A673 (cell line): ENCODE results near the gene FOXK1. TPM values are rescaled to one million over a fixed set of nuclear protein-coding genes. Genes with fewer than 3 reads are reported as not detected.

ENCODE experiments used
- BruUV-seq: library from RNA; stranded (reverse); fragments of 400-500 nt; replicated peaks from 2 replicates; lab custom pipeline; 2021; lab: Mats Ljungman, UMichigan
- CTCF ChIA-PET: fragments of 300-600 bp; sonication (Branson Sonifier 250); formaldehyde crosslinking; loops from one replicate; lab custom pipeline; 2022; ENCODE audit warnings: antibody characterized with exemption; lab: Charles Lee
- POLR2A ChIA-PET: fragments of 300-600 bp; sonication (Branson Sonifier 250); formaldehyde crosslinking; loops from one replicate; lab custom pipeline; 2022; ENCODE audit warnings: antibody characterized with exemption; ENCODE audit not compliant: low non-redundant PET; lab: Charles Lee
- DNase-seq: peaks from one replicate; pipeline ENCODE4 v3.0.0-alpha.2; 2015; ENCODE audit warnings: low spot score
- H3K27ac ChIP-seq: fragments of 200-600 bp; sonication (generic); 2 replicates; pipeline ENCODE4 v1.5.1; 2016; ENCODE audit warnings: mixed run types, low read depth, mild to moderate bottlenecking, mixed read lengths, antibody characterized with exemption, low read length; ENCODE audit not compliant: poor library complexity, severe bottlenecking
- H3K27me3 ChIP-seq: fragments of 200-600 bp; sonication (generic); replicated peaks from 2 replicates; pipeline ENCODE4 v1.6.1; 2017; ENCODE audit warnings: mixed run types, low read depth, mild to moderate bottlenecking, mixed read lengths, antibody characterized with exemption, low read length; ENCODE audit not compliant: insufficient read depth, poor library complexity
- H3K36me3 ChIP-seq: fragments of 200-600 bp; sonication (generic); 2 replicates; pipeline ENCODE4 v1.6.1; 2016; ENCODE audit warnings: mixed run types, mild to moderate bottlenecking, mixed read lengths, antibody characterized with exemption, low read length; ENCODE audit not compliant: insufficient read depth, poor library complexity, severe bottlenecking
- H3K4me1 ChIP-seq: fragments of 200-600 bp; sonication (generic); 2 replicates; pipeline ENCODE4 v1.6.1; 2017; ENCODE audit warnings: mixed run types, mild to moderate bottlenecking, mixed read lengths, antibody characterized with exemption, low read length; ENCODE audit not compliant: insufficient read depth, poor library complexity, severe bottlenecking
- H3K4me3 ChIP-seq: fragments of 200-600 bp; sonication (generic); 2 replicates; pipeline ENCODE4 v1.5.1; 2016; ENCODE audit warnings: low read depth, mixed run types, mild to moderate bottlenecking, mixed read lengths, low read length; ENCODE audit not compliant: poor library complexity, severe bottlenecking
- H3K9me3 ChIP-seq: fragments of 200-600 bp; sonication (generic); 2 replicates; pipeline ENCODE4 v1.6.1; 2016; ENCODE audit warnings: mixed run types, low read depth, mild to moderate bottlenecking, mixed read lengths, antibody characterized with exemption, low read length; ENCODE audit not compliant: poor library complexity, severe bottlenecking
- CTCF ChIP-seq: fragments of 300-800, 200-600 bp; sonication (generic); conservative IDR thresholded peaks from 2 replicates; pipeline ENCODE4 v1.5.1; 2017; ENCODE audit warnings: low read depth, mild to moderate bottlenecking, antibody characterized with exemption, low read length, moderate library complexity, mixed read lengths
- EZH2 ChIP-seq: fragments of 200-600 bp; sonication (generic); IDR thresholded peaks from 2 replicates; pipeline ENCODE4 v1.6.1; 2017; ENCODE audit warnings: borderline replicate concordance, low read depth, mild to moderate bottlenecking, mixed read lengths, antibody characterized with exemption, low read length; ENCODE audit not compliant: poor library complexity, severe bottlenecking
- intact Hi-C: fragments of 100-400 bp; cut with micrococcal nuclease; formaldehyde crosslinking; loops from one replicate; pipeline ENCODE4 v1.10.0; 2022; ENCODE audit not compliant: unreplicated experiment
- total RNA-seq: library from RNA; stranded (reverse); gene quantifications from 2 replicates; pipeline ENCODE4 v1.2.3, GENCODE V29; 2021

Gene FOXK1
- total RNA-seq, 1 experiment from 2014 or later: 43.8 TPM

GRCh38 chr7:4783762-4784351 lies 101.8 kb downstream of the FOXK1 start:
- intact Hi-C loops: no loop called here
- DNase-seq: no peak
- peaks cover 12% of the 10 kb centered on the region for H3K36me3 ChIP-seq
- no peak overlapping the region for H3K27ac ChIP-seq
- BruUV-seq: no TSS peak
- no peaks in the 10 kb centered on the region for H3K9me3 ChIP-seq
- no peak overlapping the region for H3K4me3 ChIP-seq
- H3K4me1 ChIP-seq: no peaks in the 10 kb centered on the region
- no peaks in the 10 kb centered on the region for H3K27me3 ChIP-seq
- POLR2A ChIA-PET: no interaction called here
- TF ChIP-seq CTCF (no peak), EZH2 (no peak)
- CTCF ChIA-PET: no interaction called here

- no peak overlapping the region for H3K27ac ChIP-seq
- peaks cover 12% of the 10 kb centered on the region for H3K36me3 ChIP-seq
- DNase-seq: no peak
- no peaks in the 10 kb centered on the region for H3K4me1 ChIP-seq
- TF ChIP-seq CTCF (no peak), EZH2 (no peak)
- BruUV-seq: no TSS peak
- ChIA-PET CTCF (no interaction called here), POLR2A (no interaction called here)
- intact Hi-C loops: no loop called here
- H3K4me3 ChIP-seq: no peak overlapping the region
- H3K27me3 ChIP-seq: no peaks in the 10 kb centered on the region
- H3K9me3 ChIP-seq: no peaks in the 10 kb centered on the region
Measured at GRCh38 chr7:4784799-4785198, 102.7 kb downstream of the FOXK1 start.

- BruUV-seq: no TSS peak
- no peak for DNase-seq
- no peak overlapping the region for H3K27ac ChIP-seq
- intact Hi-C loops: no loop called here
- no peak overlapping the region for H3K4me3 ChIP-seq
- H3K9me3 ChIP-seq: no peaks in the 10 kb centered on the region
- no peaks in the 10 kb centered on the region for H3K27me3 ChIP-seq
- CTCF ChIA-PET: interaction anchor here (0.6 to 0.7 kb wide), 2 partner anchors 10 to 27 kb away, joined by 3 to 9 read pairs; no protein-coding TSS in a partner anchor
- no peaks in the 10 kb centered on the region for H3K4me1 ChIP-seq
- TF ChIP-seq CTCF (no peak), EZH2 (no peak)
- POLR2A ChIA-PET: no interaction called here
- peaks cover 12% of the 10 kb centered on the region for H3K36me3 ChIP-seq
Measured at GRCh38 chr7:4785371-4785770, 103.3 kb downstream of the FOXK1 start.
